Measurements from ENCODE around the gene GPBP1L1.

The GPBP1L1 gene

DNA sequence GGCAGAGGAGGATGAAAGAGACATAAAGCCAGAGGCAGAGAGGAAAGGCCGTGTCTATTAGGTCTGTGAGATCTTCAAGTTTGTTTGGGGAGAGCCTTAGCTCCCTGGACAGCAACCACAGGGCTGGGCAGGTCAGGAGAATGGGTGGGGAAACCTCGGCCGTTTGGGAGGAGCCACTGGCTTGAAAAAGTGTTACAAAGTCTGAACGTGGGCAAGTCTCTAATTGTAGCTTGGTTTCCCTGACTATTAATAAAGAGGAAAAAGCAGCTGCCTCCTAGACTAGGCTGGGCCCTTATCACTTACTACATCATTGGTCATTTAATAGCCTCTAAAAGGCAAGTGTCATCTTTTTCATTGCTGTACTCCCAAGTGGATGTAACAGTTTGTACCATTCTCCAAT, 62.4 kb downstream of the GPBP1L1 start, which contains the start of gene CCDC17:
Gene CCDC17, minus strand, starts transcription at position 83 of the 400 bp plus-strand sequence. CDS start 145 bp downstream, outside the sequence.
- H3K4me3 ChIP-seq (ENCODE audit: low read depth, low read length): no peak within 1 kb of the TSS
- DNase-seq (ENCODE audit: low read depth): no peak
- TF ChIP-seq MAX (IDR thresholded peaks at IDR 0.05; ENCODE audit: low read depth, low read length) (no peak), POLR2A (IDR thresholded peaks at IDR 0.05; ENCODE audit: extremely low read depth, insufficient read length) (no peak), MYC (IDR thresholded peaks at IDR 0.05; ENCODE audit: low read depth, low read length) (no peak)
- TF ChIP-seq, protein P1, sequence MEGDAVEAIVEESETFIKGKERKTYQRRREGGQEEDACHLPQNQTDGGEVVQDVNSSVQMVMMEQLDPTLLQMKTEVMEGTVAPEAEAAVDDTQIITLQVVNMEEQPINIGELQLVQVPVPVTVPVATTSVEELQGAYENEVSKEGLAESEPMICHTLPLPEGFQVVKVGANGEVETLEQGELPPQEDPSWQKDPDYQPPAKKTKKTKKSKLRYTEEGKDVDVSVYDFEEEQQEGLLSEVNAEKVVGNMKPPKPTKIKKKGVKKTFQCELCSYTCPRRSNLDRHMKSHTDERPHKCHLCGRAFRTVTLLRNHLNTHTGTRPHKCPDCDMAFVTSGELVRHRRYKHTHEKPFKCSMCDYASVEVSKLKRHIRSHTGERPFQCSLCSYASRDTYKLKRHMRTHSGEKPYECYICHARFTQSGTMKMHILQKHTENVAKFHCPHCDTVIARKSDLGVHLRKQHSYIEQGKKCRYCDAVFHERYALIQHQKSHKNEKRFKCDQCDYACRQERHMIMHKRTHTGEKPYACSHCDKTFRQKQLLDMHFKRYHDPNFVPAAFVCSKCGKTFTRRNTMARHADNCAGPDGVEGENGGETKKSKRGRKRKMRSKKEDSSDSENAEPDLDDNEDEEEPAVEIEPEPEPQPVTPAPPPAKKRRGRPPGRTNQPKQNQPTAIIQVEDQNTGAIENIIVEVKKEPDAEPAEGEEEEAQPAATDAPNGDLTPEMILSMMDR (IDR thresholded peaks at IDR 0.05; ENCODE audit: low read depth, low read length): no peak

- TF ChIP-seq, protein P1 (IDR thresholded peaks at IDR 0.05; ENCODE audit: low read depth, low read length): no peak
- TF ChIP-seq MAX (IDR thresholded peaks at IDR 0.05; ENCODE audit: low read depth, low read length) (no peak), POLR2A (IDR thresholded peaks at IDR 0.05; ENCODE audit: extremely low read depth, insufficient read length) (no peak), MYC (IDR thresholded peaks at IDR 0.05; ENCODE audit: low read depth, low read length) (no peak)
- no peak for DNase-seq (ENCODE audit: low read depth)
- H3K4me3 ChIP-seq (ENCODE audit: low read depth, low read length): no peak overlapping the region
Observed at GRCh38 chr1:45622524-45623394, 63.6 kb downstream of the GPBP1L1 start.

DNA sequence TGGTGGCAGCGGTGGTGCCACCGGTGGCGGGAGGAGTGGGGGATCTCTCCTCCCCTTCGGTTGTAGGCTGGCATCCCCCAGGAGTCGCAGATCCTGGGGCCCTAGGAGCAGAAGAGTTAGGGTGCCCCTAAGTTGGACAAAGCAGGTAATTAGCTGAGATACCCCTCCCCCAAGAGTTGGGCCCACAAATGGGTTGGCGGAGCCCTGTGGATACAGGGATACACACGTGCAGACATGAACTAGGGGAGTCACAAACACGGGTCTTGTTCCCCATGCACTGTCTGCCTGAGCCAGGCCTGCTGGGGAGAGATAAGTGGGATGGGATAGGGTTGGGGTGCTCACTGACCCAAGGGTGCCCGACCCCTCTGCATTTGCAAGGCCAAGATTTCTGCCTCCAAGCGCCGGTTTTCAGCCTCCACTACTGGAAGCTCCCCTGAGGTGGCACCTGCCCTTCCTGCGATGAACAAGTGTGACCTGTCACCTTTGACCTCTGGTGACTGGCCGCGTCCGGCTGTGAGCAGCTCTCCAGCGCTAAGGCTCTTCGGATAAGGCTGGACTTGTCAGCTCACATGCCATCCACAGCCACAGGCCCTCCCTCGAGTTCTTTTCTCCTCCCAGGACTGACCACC, 64.3 kb downstream of the GPBP1L1 start:
- no peak overlapping the region for H3K4me3 ChIP-seq (ENCODE audit: low read depth, low read length)
- no peak for TF ChIP-seq MAX (IDR thresholded peaks at IDR 0.05; ENCODE audit: low read depth, low read length)
- TF ChIP-seq, protein P1 (IDR thresholded peaks at IDR 0.05; ENCODE audit: low read depth, low read length): no peak
- TF ChIP-seq MYC (IDR thresholded peaks at IDR 0.05; ENCODE audit: low read depth, low read length): no peak
- DNase-seq (ENCODE audit: low read depth): peak; percentile 14

GRCh38 chr1:45621501-45621836, 64.9 kb downstream of the GPBP1L1 start:
- H3K4me3 ChIP-seq (ENCODE audit: low read depth, low read length): no peak overlapping the region
- DNase-seq (ENCODE audit: low read depth): peak; percentile 32
- TF ChIP-seq MAX (IDR thresholded peaks at IDR 0.05; ENCODE audit: low read depth, low read length): no peak

GRCh38 chr1:45620588-45621500, 65.5 kb downstream of the GPBP1L1 start:
- DNase-seq (ENCODE audit: low read depth): peak; percentile 11
- no peak overlapping the region for H3K4me3 ChIP-seq (ENCODE audit: low read depth, low read length)
- TF ChIP-seq POLR2A (IDR thresholded peaks at IDR 0.05; ENCODE audit: extremely low read depth, insufficient read length) (no peak), MAX (IDR thresholded peaks at IDR 0.05; ENCODE audit: low read depth, low read length) (no peak), MYC (IDR thresholded peaks at IDR 0.05; ENCODE audit: low read depth, low read length) (no peak)
- TF ChIP-seq, protein P1 (IDR thresholded peaks at IDR 0.05; ENCODE audit: low read depth, low read length): no peak

Data from NB4 (cell line).